Measurements from ENCODE around the gene DGAT2L6. TPM values are rescaled to one million over a fixed set of nuclear protein-coding genes. Genes with fewer than 3 reads are reported as not detected.

Gene DGAT2L6
- total RNA-seq, 1 donor = not detected

- peak overlapping the region; percentile 83 for H3K4me3 ChIP-seq (ENCODE audit: low read depth, low read length)
- no peak for TF ChIP-seq CTCF (IDR thresholded peaks at IDR 0.05; ENCODE audit: insufficient read depth, low read depth, low read length)
- peak; percentile 60 for DNase-seq (ENCODE audit: low read depth)
Measured at GRCh38 chrX:70134116-70134477, 43.2 kb upstream of the DGAT2L6 start.

GRCh38 chrX:70138622-70139021 lies 38.7 kb upstream of the DGAT2L6 start:
- H3K4me3 ChIP-seq (ENCODE audit: low read depth, low read length) = no peak overlapping the region
- no peak for TF ChIP-seq CTCF (IDR thresholded peaks at IDR 0.05; ENCODE audit: insufficient read depth, low read depth, low read length)
- DNase-seq (ENCODE audit: low read depth) = no peak

- no peak overlapping the region for H3K4me3 ChIP-seq (ENCODE audit: low read depth, low read length)
- DNase-seq (ENCODE audit: low read depth) = no peak
- TF ChIP-seq CTCF (IDR thresholded peaks at IDR 0.05; ENCODE audit: insufficient read depth, low read depth, low read length) = no peak
Measured at GRCh38 chrX:70139736-70140135, 37.5 kb upstream of the DGAT2L6 start.

GRCh38 chrX:70141373-70141772 lies 35.9 kb upstream of the DGAT2L6 start:
- H3K4me3 ChIP-seq (ENCODE audit: low read depth, low read length) = no peak overlapping the region
- DNase-seq (ENCODE audit: low read depth) = no peak
- TF ChIP-seq CTCF (IDR thresholded peaks at IDR 0.05; ENCODE audit: insufficient read depth, low read depth, low read length) = no peak

- peak; percentile 67 for DNase-seq (ENCODE audit: low read depth)
- TF ChIP-seq CTCF (IDR thresholded peaks at IDR 0.05; ENCODE audit: insufficient read depth, low read depth, low read length) = no peak
- H3K4me3 ChIP-seq (ENCODE audit: low read depth, low read length) = no peak overlapping the region
Measured at GRCh38 chrX:70166601-70167590, 10.4 kb upstream of the DGAT2L6 start.

- DNase-seq (ENCODE audit: low read depth) = peak; percentile 69
- H3K4me3 ChIP-seq (ENCODE audit: low read depth, low read length) = peak overlapping the region; percentile 12
- no peak for TF ChIP-seq CTCF (IDR thresholded peaks at IDR 0.05; ENCODE audit: insufficient read depth, low read depth, low read length)
Measured at GRCh38 chrX:70168238-70169188, 8.8 kb upstream of the DGAT2L6 start.
